Prostate gland (tissue), 2 donors: ENCODE results near the gene OR14A16. TPM values are rescaled to one million over a fixed set of nuclear protein-coding genes. Genes with fewer than 3 reads are reported as not detected.

Experiments
- DNase-seq: peaks from one replicate; pipeline ENCODE4 v3.0.0-alpha.2; 2019; ENCODE audit warnings: low spot score
- H3K27ac ChIP-seq, 2 donors: fragments of 200-600 bp; sonication (generic); 2 replicates each; pipeline ENCODE4 v1.5.1; 2017 to 2019
- H3K27me3 ChIP-seq: fragments of 200-600 bp; sonication (generic); replicated peaks from 2 replicates; pipeline ENCODE4 v1.5.1; 2019; ENCODE audit not compliant: insufficient read depth
- H3K36me3 ChIP-seq, 2 donors: fragments of 200-600 bp; sonication (generic); 1 replicate in 1 of 2; 2 replicates in 1 of 2; pipeline versions ENCODE4 v1.5.1 to v1.8.1; 2017 to 2019
- H3K4me1 ChIP-seq: fragments of 200-600 bp; sonication (generic); replicated peaks from 2 replicates; pipeline ENCODE4 v1.5.1; 2019
- H3K4me3 ChIP-seq, 2 donors: fragments of 200-600 bp; sonication (generic); 2 replicates each; pipeline ENCODE4 v1.5.1; 2017 to 2019
- H3K9me3 ChIP-seq: fragments of 200-600 bp; sonication (generic); 2 replicates; pipeline ENCODE4 v1.5.1; 2017
- CTCF ChIP-seq, 4 experiments: fragments of 200-600 bp in 2 of 4; fragments of 450-650 bp in 2 of 4; sonication (generic) in 2 of 4; IDR thresholded peaks; 1 replicate in 3 of 4; 2 replicates in 1 of 4; pipeline ENCODE4 v1.5.1; 2016 to 2019; ENCODE audit warnings: antibody characterized with exemption in 4 of 4, mild to moderate bottlenecking in 2 of 4, moderate library complexity in 2 of 4
- POLR2A ChIP-seq: fragments of 450-650 bp; IDR thresholded peaks from one replicate; pipeline ENCODE4 v1.6.1; 2016; ENCODE audit warnings: antibody characterized with exemption, mild to moderate bottlenecking
- POLR2AphosphoS5 ChIP-seq: sonication (generic); formaldehyde crosslinking; IDR thresholded peaks from one replicate; pipeline ENCODE4 v1.6.1; 2017; ENCODE audit warnings: antibody characterized with exemption
- WGBS: methylation state at CpG from one replicate; pipeline ENCODE4 v1.1.5; 2018; 5-methylcytosine and 5-hydroxymethylcytosine counted together
- intact Hi-C: fragments of 100-400 bp; cut with DNase I; formaldehyde crosslinking; loops from one replicate; pipeline ENCODE4 v1.14.2; 2022
- total RNA-seq, 2 donors: library from RNA; depleted of rRNA; stranded (reverse); fragments of >200 nt; gene quantifications; one replicate each; pipeline ENCODE4 v1.1.0, GENCODE V29; 2016

Gene OR14A16
- total RNA-seq, 2 donors from 2014 or later, result not detected

GRCh38 chr1:247857069-247857984, 33.4 kb upstream of the OR14A16 start, which contains the start of gene TRIM58:
TRIM58 (plus strand) TSS chr1:247857187; CDS start chr1:247857247, 60 bp downstream.
- H3K27ac ChIP-seq, result peak within 1 kb of the TSS in 1 of 2 donors; percentile 53
- H3K4me3 ChIP-seq, result peak within 1 kb of the TSS; percentile 13 to 38
- no peaks in the 10 kb centered on the region for H3K4me1 ChIP-seq
- no peak for DNase-seq
- H3K9me3 ChIP-seq, result no peaks in the 10 kb centered on the region
- H3K36me3 ChIP-seq, result no peaks in the 10 kb centered on the region
- TF ChIP-seq POLR2A (no peak), CTCF (IDR thresholded peaks at IDR 0.05) (peak in 1 of 4 experiments; percentile 15)
- 3% methylated on average over 56 of the region's 109 CpGs for WGBS
- intact Hi-C loops, result no loop called here
- H3K27me3 ChIP-seq, result no peaks in the 10 kb centered on the region

GRCh38 chr1:247855911-247856310, 32.0 kb upstream of the OR14A16 start:
- TF ChIP-seq CTCF (IDR thresholded peaks at IDR 0.05) (no peak), POLR2A (no peak), POLR2AphosphoS5 (no peak)
- Histone ChIP-seq H3K4me3 (no peak overlapping the region), H3K27me3 (no peaks in the 10 kb centered on the region), H3K27ac (no peak overlapping the region), H3K9me3 (no peaks in the 10 kb centered on the region), H3K36me3 (no peaks in the 10 kb centered on the region), H3K4me1 (no peaks in the 10 kb centered on the region)
- DNase-seq, result no peak
- WGBS, result 80% methylated on average over 4 of the region's 4 CpGs
- intact Hi-C loops, result no loop called here

GRCh38 chr1:247854899-247855545, 31.1 kb upstream of the OR14A16 start:
- 89% methylated on average over 14 of the region's 14 CpGs for WGBS
- Histone ChIP-seq H3K27ac (no peak overlapping the region), H3K4me3 (no peak overlapping the region), H3K9me3 (no peaks in the 10 kb centered on the region), H3K4me1 (no peaks in the 10 kb centered on the region), H3K27me3 (no peaks in the 10 kb centered on the region), H3K36me3 (no peaks in the 10 kb centered on the region)
- TF ChIP-seq POLR2AphosphoS5, result no peak
- no peak for TF ChIP-seq POLR2A
- no peak for TF ChIP-seq CTCF (IDR thresholded peaks at IDR 0.05)
- no peak for DNase-seq
- intact Hi-C loops, result no loop called here

GRCh38 chr1:247849616-247850015, 25.7 kb upstream of the OR14A16 start:
- no peak overlapping the region for H3K27ac ChIP-seq
- no peaks in the 10 kb centered on the region for H3K9me3 ChIP-seq
- H3K4me1 ChIP-seq, result no peaks in the 10 kb centered on the region
- H3K36me3 ChIP-seq, result no peaks in the 10 kb centered on the region
- H3K27me3 ChIP-seq, result no peaks in the 10 kb centered on the region
- no peak for DNase-seq
- no peak overlapping the region for H3K4me3 ChIP-seq
- 96% methylated on average over 1 of the region's 1 CpG for WGBS
- intact Hi-C loops, result no loop called here
- TF ChIP-seq CTCF (IDR thresholded peaks at IDR 0.05) (no peak), POLR2AphosphoS5 (no peak), POLR2A (no peak)
